ENCODE measurements around the gene TRUB2.

TRUB2 gene

GRCh38 chr9:128322404-128323211, at the start of gene TRUB2, which contains the start of gene COQ4:
Gene TRUB2, minus strand, starts transcription at chr9:128322447. Its CDS starts 39 bp downstream, at chr9:128322408.
Gene COQ4, plus strand, starts transcription at chr9:128322839. Its CDS starts 20 bp downstream, at chr9:128322859.
- peak within 1 kb of the TSS; percentile 87 for H3K27ac ChIP-seq (ENCODE audit: low read length)
- no peaks in the 10 kb centered on the region for H3K27me3 ChIP-seq (ENCODE audit: control insufficient read depth in 1 of 2, insufficient read depth in 2 of 2, low read length in 2 of 2)
- H3K9me3 ChIP-seq (ENCODE audit: control insufficient read depth in 2 of 2, low read length in 2 of 2) = no peaks in the 10 kb centered on the region
- H3K4me1 ChIP-seq (ENCODE audit: control insufficient read depth, insufficient read depth, low read length) = peaks cover 25% of the 10 kb centered on the region
- H3K36me3 ChIP-seq (ENCODE audit: control insufficient read depth in 2 of 2, insufficient read depth in 2 of 2, low read length in 2 of 2) = peaks cover 15 to 17% of the 10 kb centered on the region in 2 donors
- peak within 1 kb of the TSS; percentile 76 to 98 for H3K9ac ChIP-seq (ENCODE audit: low read length in 2 of 2)
- H3K4me3 ChIP-seq (ENCODE audit: low read length in 2 of 2) = peak within 1 kb of the TSS; percentile 98

DNA sequence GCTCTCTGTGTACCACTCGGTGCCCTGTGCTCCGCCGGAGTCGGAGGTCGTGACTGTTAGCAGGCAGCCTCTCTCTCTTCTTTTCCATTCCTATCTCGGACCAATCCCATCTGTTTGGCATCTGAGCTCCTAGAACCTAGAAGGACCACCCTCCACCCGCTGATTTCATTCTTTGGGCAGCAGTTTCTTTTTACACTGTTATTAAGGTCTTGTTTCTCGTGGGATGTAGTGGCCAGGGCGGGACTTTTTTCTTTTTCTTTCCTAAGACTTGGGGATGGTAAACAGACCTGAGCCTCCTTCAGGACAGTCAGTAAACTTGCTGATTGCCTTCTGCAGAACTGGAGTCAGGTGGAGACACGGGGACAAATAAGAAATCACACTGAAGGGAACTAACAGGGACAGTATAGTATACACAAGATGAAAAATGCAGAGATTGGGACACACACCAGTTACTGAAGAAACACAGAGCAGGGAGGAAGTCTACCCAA, 49.4 kb upstream of the TRUB2 start:
- peaks cover 0 to 7% of the 10 kb centered on the region in 2 donors for H3K36me3 ChIP-seq (ENCODE audit: control insufficient read depth in 2 of 2, insufficient read depth in 2 of 2, low read length in 2 of 2)
- H3K4me3 ChIP-seq (ENCODE audit: low read length in 2 of 2) = peak overlapping the region; percentile 75 to 99
- H3K4me1 ChIP-seq (ENCODE audit: control insufficient read depth, insufficient read depth, low read length) = peaks cover 20% of the 10 kb centered on the region
- H3K9me3 ChIP-seq (ENCODE audit: control insufficient read depth in 2 of 2, low read length in 2 of 2) = no peaks in the 10 kb centered on the region
- peak overlapping the region; percentile 89 for H3K27ac ChIP-seq (ENCODE audit: low read length)
- H3K9ac ChIP-seq (ENCODE audit: low read length in 2 of 2) = peak overlapping the region; percentile 78 to 98
- no peaks in the 10 kb centered on the region for H3K27me3 ChIP-seq (ENCODE audit: control insufficient read depth in 1 of 2, insufficient read depth in 2 of 2, low read length in 2 of 2)

GRCh38 chr9:128370752-128371629, 48.7 kb upstream of the TRUB2 start, which contains the start of gene URM1:
Gene URM1, plus strand, starts transcription at chr9:128371374. Its CDS starts 7 bp downstream, at chr9:128371381.
- peaks cover 0 to 7% of the 10 kb centered on the region in 2 donors for H3K36me3 ChIP-seq (ENCODE audit: control insufficient read depth in 2 of 2, insufficient read depth in 2 of 2, low read length in 2 of 2)

GRCh38 chr9:128370367-128370751, 48.1 kb upstream of the TRUB2 start:
- H3K36me3 ChIP-seq (ENCODE audit: control insufficient read depth in 2 of 2, insufficient read depth in 2 of 2, low read length in 2 of 2) = peaks cover 0 to 7% of the 10 kb centered on the region in 2 donors
- H3K9me3 ChIP-seq (ENCODE audit: control insufficient read depth in 2 of 2, low read length in 2 of 2) = no peaks in the 10 kb centered on the region
- H3K4me1 ChIP-seq (ENCODE audit: control insufficient read depth, insufficient read depth, low read length) = peaks cover 21% of the 10 kb centered on the region
- H3K9ac ChIP-seq (ENCODE audit: low read length in 2 of 2) = peak overlapping the region; percentile 95
- peak overlapping the region; percentile 89 for H3K27ac ChIP-seq (ENCODE audit: low read length)
- H3K4me3 ChIP-seq (ENCODE audit: low read length in 2 of 2) = peak overlapping the region; percentile 88 to 99
- H3K27me3 ChIP-seq (ENCODE audit: control insufficient read depth in 1 of 2, insufficient read depth in 2 of 2, low read length in 2 of 2) = no peaks in the 10 kb centered on the region

More at GRCh38 chr9:128370752-128371629, 48.7 kb upstream of the TRUB2 start, which contains the start of gene URM1:
- Histone ChIP-seq H3K9me3 (ENCODE audit: control insufficient read depth in 2 of 2, low read length in 2 of 2) (no peaks in the 10 kb centered on the region), H3K4me3 (ENCODE audit: low read length in 2 of 2) (peak within 1 kb of the TSS; percentile 88 to 99), H3K27me3 (ENCODE audit: control insufficient read depth in 1 of 2, insufficient read depth in 2 of 2, low read length in 2 of 2) (no peaks in the 10 kb centered on the region), H3K4me1 (ENCODE audit: control insufficient read depth, insufficient read depth, low read length) (peaks cover 20% of the 10 kb centered on the region), H3K9ac (ENCODE audit: low read length in 2 of 2) (peak within 1 kb of the TSS; percentile 95 to 98), H3K27ac (ENCODE audit: low read length) (peak within 1 kb of the TSS; percentile 89)

DNA sequence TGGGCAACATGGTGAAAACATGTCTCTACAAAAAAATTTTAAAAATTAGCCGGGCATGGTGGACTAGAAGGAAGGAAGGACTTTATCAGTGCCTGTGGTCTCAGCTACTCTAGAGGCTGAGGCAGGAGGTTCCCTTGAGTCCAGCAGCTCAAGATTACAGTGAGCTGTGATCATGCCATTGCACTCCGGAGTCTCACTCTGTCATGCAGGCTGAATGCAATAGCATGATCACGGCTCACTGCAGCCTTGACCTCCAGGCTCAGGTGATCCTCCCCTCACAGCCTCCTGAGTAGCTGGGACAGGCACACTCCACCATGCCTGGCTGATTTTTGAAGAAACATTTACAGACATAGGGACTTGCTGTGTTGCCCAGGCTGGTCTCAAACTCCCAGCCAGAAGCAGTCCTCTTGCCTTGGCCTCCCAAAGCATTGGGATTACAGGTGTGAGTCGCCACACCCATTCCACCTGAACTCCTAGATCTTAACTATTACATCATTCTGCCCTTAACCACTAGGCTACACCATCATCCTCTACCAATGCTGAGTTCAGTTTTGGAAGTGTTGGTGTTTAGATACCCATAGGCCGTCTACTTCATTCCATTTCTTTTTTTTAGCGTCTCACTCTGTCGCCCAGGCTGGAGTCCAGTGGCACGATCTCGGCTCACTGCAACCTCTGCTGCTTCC, 46.9 kb upstream of the TRUB2 start:
- H3K27me3 ChIP-seq (ENCODE audit: control insufficient read depth in 1 of 2, insufficient read depth in 2 of 2, low read length in 2 of 2) = no peaks in the 10 kb centered on the region
- peaks cover 0 to 5% of the 10 kb centered on the region in 2 donors for H3K36me3 ChIP-seq (ENCODE audit: control insufficient read depth in 2 of 2, insufficient read depth in 2 of 2, low read length in 2 of 2)
- H3K27ac ChIP-seq (ENCODE audit: low read length) = no peak overlapping the region
- H3K4me1 ChIP-seq (ENCODE audit: control insufficient read depth, insufficient read depth, low read length) = peaks cover 29% of the 10 kb centered on the region
- H3K4me3 ChIP-seq (ENCODE audit: low read length in 2 of 2) = no peak overlapping the region
- H3K9ac ChIP-seq (ENCODE audit: low read length in 2 of 2) = no peak overlapping the region
- no peaks in the 10 kb centered on the region for H3K9me3 ChIP-seq (ENCODE audit: control insufficient read depth in 2 of 2, low read length in 2 of 2)

- peaks cover 0 to under 1% of the 10 kb centered on the region in 2 donors for H3K36me3 ChIP-seq (ENCODE audit: control insufficient read depth in 2 of 2, insufficient read depth in 2 of 2, low read length in 2 of 2)
- H3K27me3 ChIP-seq (ENCODE audit: control insufficient read depth in 1 of 2, insufficient read depth in 2 of 2, low read length in 2 of 2) = no peaks in the 10 kb centered on the region
- H3K4me3 ChIP-seq (ENCODE audit: low read length in 2 of 2) = peak overlapping the region; percentile 69 to 71
- peak overlapping the region; percentile 29 to 69 for H3K9ac ChIP-seq (ENCODE audit: low read length in 2 of 2)
- H3K27ac ChIP-seq (ENCODE audit: low read length) = no peak overlapping the region
- H3K4me1 ChIP-seq (ENCODE audit: control insufficient read depth, insufficient read depth, low read length) = peaks cover 24% of the 10 kb centered on the region
- no peaks in the 10 kb centered on the region for H3K9me3 ChIP-seq (ENCODE audit: control insufficient read depth in 2 of 2, low read length in 2 of 2)
Observed at GRCh38 chr9:128365525-128365924, 43.3 kb upstream of the TRUB2 start.

DNA sequence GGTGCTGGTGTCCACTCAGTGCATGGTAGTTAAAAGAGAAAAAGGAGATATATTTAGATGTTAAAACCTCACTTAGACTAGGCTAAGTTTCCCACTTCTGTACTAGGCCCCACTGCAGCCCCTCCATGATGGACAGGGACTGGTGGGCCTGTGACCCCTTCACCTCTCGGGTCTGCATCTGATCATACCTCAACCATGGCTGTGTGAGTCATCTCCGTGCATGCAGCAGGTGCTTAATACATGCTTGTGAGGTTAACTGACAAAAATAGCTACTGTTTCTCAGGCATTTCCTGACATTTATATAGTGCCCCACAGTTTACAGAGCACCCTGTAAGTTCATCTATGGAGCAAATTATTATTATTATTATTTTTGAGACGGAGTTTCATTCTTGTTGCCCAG, 40.5 kb upstream of the TRUB2 start:
- Histone ChIP-seq H3K4me1 (ENCODE audit: control insufficient read depth, insufficient read depth, low read length) (peaks cover 21% of the 10 kb centered on the region), H3K27ac (ENCODE audit: low read length) (peak overlapping the region; percentile 53), H3K36me3 (ENCODE audit: control insufficient read depth in 2 of 2, insufficient read depth in 2 of 2, low read length in 2 of 2) (peaks cover 0 to 2% of the 10 kb centered on the region in 2 donors), H3K9me3 (ENCODE audit: control insufficient read depth in 2 of 2, low read length in 2 of 2) (no peaks in the 10 kb centered on the region), H3K4me3 (ENCODE audit: low read length in 2 of 2) (peak overlapping the region in 1 of 2 donors; percentile 78), H3K9ac (ENCODE audit: low read length in 2 of 2) (peak overlapping the region in 1 of 2 donors; percentile 58), H3K27me3 (ENCODE audit: control insufficient read depth in 1 of 2, insufficient read depth in 2 of 2, low read length in 2 of 2) (no peaks in the 10 kb centered on the region)

GRCh38 chr9:128361986-128362646, 39.9 kb upstream of the TRUB2 start:
- Histone ChIP-seq H3K9me3 (ENCODE audit: control insufficient read depth in 2 of 2, low read length in 2 of 2) (no peaks in the 10 kb centered on the region), H3K4me3 (ENCODE audit: low read length in 2 of 2) (peak overlapping the region; percentile 73 to 78), H3K36me3 (ENCODE audit: control insufficient read depth in 2 of 2, insufficient read depth in 2 of 2, low read length in 2 of 2) (peaks cover 0 to 2% of the 10 kb centered on the region in 2 donors), H3K27ac (ENCODE audit: low read length) (peak overlapping the region; percentile 53), H3K9ac (ENCODE audit: low read length in 2 of 2) (peak overlapping the region; percentile 9 to 58), H3K27me3 (ENCODE audit: control insufficient read depth in 1 of 2, insufficient read depth in 2 of 2, low read length in 2 of 2) (no peaks in the 10 kb centered on the region), H3K4me1 (ENCODE audit: control insufficient read depth, insufficient read depth, low read length) (peaks cover 21% of the 10 kb centered on the region)

- peaks cover 21% of the 10 kb centered on the region for H3K4me1 ChIP-seq (ENCODE audit: control insufficient read depth, insufficient read depth, low read length)
- H3K27me3 ChIP-seq (ENCODE audit: control insufficient read depth in 1 of 2, insufficient read depth in 2 of 2, low read length in 2 of 2) = no peaks in the 10 kb centered on the region
- H3K36me3 ChIP-seq (ENCODE audit: control insufficient read depth in 2 of 2, insufficient read depth in 2 of 2, low read length in 2 of 2) = peaks cover 0 to 2% of the 10 kb centered on the region in 2 donors
- H3K4me3 ChIP-seq (ENCODE audit: low read length in 2 of 2) = peak overlapping the region; percentile 73 to 78
- H3K27ac ChIP-seq (ENCODE audit: low read length) = peak overlapping the region; percentile 53
- H3K9ac ChIP-seq (ENCODE audit: low read length in 2 of 2) = peak overlapping the region in 1 of 2 donors; percentile 36
- no peaks in the 10 kb centered on the region for H3K9me3 ChIP-seq (ENCODE audit: control insufficient read depth in 2 of 2, low read length in 2 of 2)
Observed at GRCh38 chr9:128361296-128361985, 39.2 kb upstream of the TRUB2 start.
